ENCODE data around the gene CUEDC1.

Gene CUEDC1

DNA sequence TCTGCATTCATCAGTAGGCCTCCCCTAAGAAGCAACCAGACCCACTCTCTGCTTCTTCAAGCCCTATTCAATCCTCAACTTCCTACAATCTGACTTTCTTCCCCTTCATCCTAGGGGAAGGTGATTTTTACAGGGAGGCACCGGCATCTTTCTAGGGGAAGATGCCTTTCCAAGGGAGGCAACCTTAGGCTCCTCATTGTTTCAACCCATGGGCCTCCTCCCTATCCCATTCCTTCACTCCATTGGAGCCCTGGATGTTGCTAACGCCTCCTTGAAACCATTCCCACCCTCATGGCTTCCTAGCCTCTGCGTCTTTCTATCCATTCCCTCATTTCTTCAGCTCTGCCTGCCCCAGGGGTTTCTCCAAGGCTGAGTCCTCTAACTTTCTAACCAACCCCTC lies 2.7 kb upstream of the CUEDC1 start:
- TF ChIP-seq GATA1 (IDR thresholded peaks at IDR 0.05; ENCODE audit: low read depth, low read length) (no peak), POLR2A (IDR thresholded peaks at IDR 0.05; ENCODE audit: low read length) (no peak)
- no peak for DNase-seq

DNA sequence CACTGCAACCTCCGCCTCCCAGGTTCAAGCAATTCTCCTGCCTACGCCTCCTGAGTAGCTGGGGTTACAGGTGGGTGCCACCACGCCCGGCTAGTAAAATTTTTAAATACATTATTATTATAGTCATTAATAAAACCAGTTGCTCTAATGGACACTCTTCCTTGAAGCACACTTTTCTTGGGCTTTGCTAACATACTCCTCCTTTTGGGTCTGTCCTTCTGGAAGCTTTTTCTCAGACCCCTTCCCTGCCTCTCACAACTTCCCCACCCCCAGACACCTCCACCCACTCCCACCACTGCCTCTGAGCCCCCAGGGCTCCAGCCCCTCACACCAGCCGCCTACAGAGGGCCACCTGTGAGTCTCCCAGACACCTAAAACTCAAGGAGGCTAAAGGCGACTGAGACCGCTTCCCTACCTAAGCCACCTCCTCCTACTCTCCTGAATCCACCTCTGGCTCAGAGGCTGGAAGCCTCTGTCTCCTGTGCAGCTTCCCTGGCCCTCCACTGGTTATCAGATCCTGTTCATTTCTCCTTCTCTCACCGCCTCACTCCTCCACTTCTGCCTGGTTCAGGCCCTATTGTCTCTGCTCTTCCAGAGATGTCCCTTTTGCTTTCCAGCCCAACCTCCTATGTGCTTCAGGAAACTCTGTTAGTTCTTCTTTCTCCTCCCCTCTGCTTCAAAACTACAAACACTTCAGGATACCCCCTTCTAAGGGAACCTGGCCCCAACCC lies 2.1 kb upstream of the CUEDC1 start:
- TF ChIP-seq GATA1 (IDR thresholded peaks at IDR 0.05; ENCODE audit: low read depth, low read length) (no peak), POLR2A (IDR thresholded peaks at IDR 0.05; ENCODE audit: low read length) (no peak)
- no peak for DNase-seq

DNA sequence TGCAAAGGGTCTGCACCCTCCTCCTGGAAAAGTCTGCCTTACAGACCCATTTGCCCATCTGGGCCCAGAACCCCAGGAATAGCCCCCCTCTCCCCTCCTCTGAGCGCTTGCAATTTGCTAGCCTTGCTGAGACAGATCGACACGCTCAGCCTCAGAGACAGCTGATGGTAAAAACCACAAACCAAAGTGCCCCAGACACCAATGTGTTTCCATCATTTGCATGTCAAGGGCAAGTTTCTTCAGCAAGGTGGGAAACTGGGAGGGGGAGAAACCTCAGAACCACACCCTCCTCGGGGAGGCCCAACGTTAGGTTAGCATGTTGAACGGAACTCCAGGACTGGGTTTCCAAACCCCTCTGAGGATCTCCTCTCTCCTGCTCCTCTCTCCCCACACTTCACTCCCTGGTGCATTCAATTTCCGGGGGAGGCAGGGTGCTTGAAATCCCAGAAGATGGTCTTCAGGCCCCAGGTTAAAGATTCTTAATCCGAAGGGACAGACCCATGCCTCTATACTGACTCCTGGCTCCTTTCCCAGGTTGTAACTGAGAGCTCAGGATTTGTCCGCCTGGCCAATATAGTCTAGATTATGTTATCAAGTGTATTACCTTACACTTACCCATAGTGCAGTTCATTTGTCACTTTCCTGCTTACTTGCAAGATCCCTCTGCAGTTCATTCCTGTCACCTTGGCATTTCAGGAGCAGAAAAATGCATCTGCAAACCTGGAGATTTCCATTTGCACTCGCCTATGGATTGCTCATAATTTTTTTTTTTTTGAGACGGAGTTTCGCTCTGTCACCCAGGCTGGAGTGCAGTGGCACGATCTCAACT lies 1.3 kb upstream of the CUEDC1 start:
- DNase-seq = no peak
- no peak for TF ChIP-seq GATA1 (IDR thresholded peaks at IDR 0.05; ENCODE audit: low read depth, low read length)
- no peak for TF ChIP-seq POLR2A (IDR thresholded peaks at IDR 0.05; ENCODE audit: low read length)

DNA sequence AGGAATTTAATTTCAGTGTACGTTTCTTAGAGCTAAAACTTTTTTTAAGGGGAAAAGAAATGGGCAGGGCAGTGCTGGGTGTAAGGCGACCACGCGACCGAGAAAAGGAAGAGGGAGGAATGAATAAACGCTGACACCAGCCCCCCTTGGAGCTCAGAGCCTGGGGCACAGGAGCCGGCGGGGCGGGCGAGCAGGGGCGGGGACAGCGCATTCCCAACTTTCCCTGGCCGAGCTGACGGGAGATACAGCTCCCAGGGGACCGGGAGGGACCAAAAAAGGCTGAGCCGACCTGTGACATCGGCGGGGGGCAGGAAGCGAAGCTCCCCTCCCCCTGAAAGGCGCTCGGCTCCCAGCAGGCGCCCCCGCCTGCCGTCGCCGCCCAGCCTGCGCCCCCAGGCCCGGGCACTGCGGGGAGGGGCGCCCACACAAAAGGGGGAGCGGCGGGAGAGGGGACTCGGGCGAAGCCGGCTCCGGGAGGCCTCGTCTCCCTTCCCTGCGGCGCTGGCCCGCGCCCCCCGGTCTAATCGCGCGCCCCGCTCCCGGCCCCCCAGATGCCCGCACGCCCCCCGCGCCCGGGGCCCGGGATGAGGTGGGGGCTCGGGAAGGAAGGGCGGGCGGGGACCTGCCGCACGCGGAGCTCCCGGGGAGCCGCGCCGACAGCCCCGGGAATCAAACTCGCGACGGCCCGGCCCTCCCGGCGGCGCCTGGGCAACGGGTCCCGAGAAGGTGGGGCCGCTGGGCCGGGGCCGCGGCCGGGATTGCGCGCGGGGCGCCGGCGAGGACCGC lies 622 bp downstream of the CUEDC1 start:
- DNase-seq = no peak
- TF ChIP-seq GATA1 (IDR thresholded peaks at IDR 0.05; ENCODE audit: low read depth, low read length) (no peak), POLR2A (IDR thresholded peaks at IDR 0.05; ENCODE audit: low read length) (no peak)

DNA sequence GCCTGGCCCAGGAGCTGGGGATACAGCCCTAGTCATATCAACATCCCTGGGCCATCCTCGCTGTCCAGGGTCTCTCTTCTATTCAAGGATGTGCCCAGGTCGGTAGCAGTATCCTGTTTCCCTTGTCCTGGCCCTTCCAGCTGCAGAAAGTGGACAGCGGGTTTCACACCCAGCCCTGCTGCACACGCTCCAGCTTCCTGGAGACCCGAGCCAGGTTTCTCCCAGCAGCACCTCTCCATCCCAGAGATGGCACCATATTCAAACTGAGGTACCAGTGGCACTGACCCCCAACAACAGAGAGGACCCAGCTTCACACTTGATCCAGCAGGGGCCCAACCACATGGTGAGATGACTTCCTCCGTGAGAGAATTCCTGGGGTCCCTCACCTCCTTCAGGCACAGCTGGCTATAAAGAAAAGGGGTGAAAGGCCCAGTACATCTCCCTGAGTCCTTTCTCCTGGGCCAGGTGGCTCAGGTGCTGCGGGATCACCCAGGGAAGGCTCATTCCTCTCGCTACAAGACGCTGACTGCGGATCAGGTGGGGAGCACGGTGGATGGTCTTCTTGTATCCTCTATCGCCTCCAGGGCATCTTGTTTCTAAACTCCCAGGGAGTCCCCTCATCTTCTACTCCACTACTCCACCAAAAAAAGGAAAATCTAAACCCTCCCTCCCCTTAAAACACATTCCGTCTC lies 1.4 kb downstream of the CUEDC1 start:
- TF ChIP-seq GATA1 (IDR thresholded peaks at IDR 0.05; ENCODE audit: low read depth, low read length) (no peak), POLR2A (IDR thresholded peaks at IDR 0.05; ENCODE audit: low read length) (no peak)
- no peak for DNase-seq

DNA sequence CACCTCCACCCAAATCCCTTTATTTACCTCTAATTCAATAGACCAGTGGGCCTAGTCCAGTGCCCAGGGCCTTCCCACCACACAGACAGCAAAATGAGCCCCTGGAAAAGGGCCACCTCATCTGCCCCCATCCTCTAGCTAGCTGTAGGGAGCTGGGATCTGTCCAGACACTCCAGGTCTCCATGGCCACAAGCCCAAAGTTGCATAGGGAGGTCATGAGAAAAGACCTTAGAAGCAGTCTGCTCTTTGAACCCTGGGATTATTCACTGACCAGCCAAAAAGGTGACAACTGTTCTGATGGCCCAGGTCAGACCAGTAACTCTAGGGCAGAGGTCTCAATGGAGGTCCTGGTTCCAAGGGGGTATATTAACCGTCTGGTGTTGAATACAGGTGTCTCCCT lies 2.0 kb downstream of the CUEDC1 start:
- DNase-seq = no peak
- TF ChIP-seq POLR2A (IDR thresholded peaks at IDR 0.05; ENCODE audit: low read length) (no peak), GATA1 (IDR thresholded peaks at IDR 0.05; ENCODE audit: low read depth, low read length) (no peak)

DNA sequence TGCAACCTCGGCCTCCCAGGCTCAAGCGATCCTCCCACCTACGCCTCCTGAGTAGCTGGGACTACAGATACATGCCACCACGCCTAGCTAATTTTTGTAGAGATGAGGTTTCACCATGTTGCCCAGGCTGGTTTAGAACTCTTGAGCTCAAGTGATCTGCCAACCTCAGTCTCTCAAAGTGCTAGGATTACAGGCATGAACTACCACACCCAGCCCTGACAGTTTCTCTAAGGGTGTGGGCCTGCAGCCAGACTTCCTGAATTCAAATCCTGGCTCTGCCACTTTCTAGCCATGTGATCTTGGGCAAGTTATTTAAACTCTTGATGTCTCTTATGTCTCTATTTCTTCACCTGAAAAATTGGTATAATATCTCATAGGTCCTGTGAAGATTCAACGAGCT lies 5.6 kb downstream of the CUEDC1 start:
- no peak for TF ChIP-seq POLR2A (IDR thresholded peaks at IDR 0.05; ENCODE audit: low read length)
- no peak for TF ChIP-seq GATA1 (IDR thresholded peaks at IDR 0.05; ENCODE audit: low read depth, low read length)
- DNase-seq = peak in 1 of 2 experiments; percentile 20

DNA sequence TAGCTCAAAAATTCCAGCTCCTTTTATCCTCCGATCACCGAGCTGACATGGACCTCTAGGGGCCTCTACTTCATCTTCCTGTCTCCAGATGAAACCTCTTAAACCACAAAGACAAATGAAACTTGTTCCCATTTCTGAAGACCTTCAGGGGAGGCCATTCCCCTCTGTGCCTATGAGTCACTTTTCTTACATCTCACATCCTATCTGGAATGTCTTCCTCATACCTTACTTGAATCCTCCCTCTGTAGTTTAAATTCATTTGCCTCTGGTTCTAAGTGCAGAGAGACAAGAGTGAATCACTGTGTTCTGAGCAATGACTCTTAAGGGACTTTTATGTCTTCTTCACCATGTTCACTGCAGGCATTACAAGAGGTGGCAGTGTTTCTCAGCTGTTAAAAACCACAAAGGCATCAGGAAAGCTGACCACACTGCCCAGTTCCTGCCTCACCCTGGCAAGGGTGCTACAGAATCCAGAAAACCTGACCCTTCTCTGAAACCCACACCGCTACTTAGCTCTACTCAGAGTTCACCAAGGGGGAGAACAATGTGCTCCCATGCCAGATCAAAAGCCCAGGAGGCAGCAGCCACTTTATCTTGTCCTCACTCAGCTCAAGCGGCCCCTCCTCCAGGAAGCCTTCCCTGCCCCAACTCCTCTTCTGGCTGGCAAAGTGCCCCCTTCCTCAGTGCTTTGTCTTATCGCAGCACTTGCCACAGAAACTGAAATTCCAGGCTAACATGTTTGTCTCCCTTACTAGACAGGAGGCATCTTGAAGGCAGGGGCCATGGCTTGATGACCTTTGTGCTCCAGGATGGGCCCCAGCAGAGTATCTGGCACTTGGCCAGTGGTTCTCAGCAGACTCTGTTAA lies 6.4 kb downstream of the CUEDC1 start:
- no peak for TF ChIP-seq GATA1 (IDR thresholded peaks at IDR 0.05; ENCODE audit: low read depth, low read length)
- TF ChIP-seq POLR2A (IDR thresholded peaks at IDR 0.05; ENCODE audit: low read length) = no peak
- DNase-seq = peak in 1 of 2 experiments; percentile 22

DNA sequence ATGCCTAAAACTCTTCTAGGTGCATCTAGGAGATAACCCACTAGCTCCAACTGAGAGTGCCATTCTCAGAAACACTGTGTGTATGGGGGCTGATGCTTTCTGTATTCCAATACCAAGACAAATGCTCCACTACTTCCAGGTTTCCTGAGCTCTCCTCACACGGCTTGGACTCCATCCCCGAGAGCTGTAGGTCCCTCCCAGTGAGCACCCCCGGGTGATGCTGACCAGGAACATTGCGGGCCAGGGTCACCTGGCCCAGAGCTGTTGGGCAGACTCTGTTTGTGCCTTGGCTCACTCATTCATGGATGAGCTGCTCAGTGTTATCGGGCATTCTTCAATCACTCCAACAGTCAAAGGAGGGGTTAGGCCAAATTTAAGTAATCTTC lies 7.0 kb downstream of the CUEDC1 start:
- TF ChIP-seq POLR2A (IDR thresholded peaks at IDR 0.05; ENCODE audit: low read length) (no peak), GATA1 (IDR thresholded peaks at IDR 0.05; ENCODE audit: low read depth, low read length) (no peak)
- DNase-seq = no peak

DNA sequence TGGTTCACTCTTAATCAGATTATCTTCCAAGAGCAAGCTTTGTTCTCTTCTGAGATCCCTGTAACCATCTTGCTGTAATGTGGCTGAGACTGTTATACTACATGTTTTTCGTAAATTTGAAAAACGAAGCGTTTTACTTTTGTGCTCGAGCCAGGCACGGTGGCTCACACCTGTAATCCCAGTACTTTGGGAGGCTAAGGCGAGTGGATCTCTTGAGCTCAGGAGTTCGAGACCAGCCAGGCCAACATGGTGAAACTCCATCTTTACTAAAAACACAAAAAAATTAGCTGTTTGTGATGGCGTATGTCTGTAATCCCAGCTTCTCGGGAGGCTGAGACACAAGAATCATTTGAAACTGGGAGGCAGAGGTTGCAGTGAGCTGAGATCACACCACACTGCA lies 7.8 kb downstream of the CUEDC1 start:
- no peak for TF ChIP-seq GATA1 (IDR thresholded peaks at IDR 0.05; ENCODE audit: low read depth, low read length)
- TF ChIP-seq POLR2A (IDR thresholded peaks at IDR 0.05; ENCODE audit: low read length) = no peak
- no peak for DNase-seq

DNA sequence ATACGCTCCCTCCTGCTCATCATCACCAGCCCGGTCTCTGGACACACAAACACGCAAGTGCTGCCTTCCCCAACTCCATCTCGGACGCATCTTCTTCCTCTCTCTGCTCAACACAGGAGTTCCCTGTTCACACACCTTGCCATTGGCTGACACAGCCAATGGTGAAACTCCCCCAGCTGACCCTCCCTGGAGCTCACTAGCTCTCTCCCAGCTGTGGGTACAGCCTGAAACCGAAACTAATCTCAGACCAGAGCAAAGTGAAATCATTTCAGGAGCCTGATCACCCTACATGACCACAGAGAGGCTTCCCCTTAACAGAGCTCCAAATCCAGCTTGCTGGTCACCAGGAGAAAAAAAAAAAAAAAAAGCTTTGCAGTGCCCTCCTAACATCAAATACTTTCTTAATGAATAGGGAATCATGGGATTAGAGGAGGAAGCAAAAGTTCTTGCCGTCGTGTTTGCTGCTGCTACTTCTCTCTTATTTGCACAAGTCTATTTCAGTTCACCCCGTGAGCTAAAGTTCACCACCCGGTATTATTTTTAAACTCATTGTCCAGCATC lies 8.3 kb downstream of the CUEDC1 start:
- TF ChIP-seq POLR2A (IDR thresholded peaks at IDR 0.05; ENCODE audit: low read length) = no peak
- no peak for TF ChIP-seq GATA1 (IDR thresholded peaks at IDR 0.05; ENCODE audit: low read depth, low read length)
- DNase-seq = peak; percentile 16 to 49

DNA sequence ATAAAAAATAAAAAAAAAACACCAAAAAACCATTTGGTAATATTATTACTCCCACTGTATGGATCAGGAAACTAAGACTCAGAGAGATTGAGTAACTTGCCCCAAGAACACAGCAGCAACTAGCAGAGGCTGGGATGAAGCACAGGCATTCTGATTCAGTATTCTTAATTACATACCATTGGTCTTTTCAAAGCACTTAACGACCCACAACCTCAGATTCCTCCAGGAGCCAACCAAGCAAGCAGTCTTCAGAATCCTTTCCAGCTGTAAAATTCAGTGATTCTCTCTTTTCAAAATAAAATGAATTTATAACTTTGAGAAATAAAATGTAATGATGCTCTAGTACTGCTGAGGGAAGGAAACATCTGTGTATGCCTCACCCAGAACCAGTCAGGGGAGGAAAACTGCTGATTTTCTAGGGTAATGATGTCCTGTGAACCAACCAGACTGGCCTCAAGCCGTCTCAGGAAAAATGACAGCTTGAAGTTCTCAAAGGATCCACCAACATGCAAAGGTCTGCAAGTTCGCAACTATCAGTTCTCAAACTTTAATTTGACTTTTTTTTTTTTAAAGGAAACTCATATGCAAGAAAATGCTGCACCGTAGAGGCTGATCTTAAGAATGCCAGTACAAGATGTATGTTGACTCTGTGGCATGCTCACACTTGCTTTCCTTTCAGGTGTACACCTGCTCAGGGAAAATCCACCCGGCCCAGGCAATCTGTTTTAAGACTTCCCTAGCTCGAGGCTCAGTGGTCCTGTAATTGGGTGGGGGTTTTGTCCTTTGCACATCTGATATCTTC lies 9.0 kb downstream of the CUEDC1 start:
- no peak for DNase-seq
- TF ChIP-seq POLR2A (IDR thresholded peaks at IDR 0.05; ENCODE audit: low read length) (no peak), GATA1 (IDR thresholded peaks at IDR 0.05; ENCODE audit: low read depth, low read length) (no peak)
